ENCODE data around the gene CAMP. TPM values are rescaled to one million over a fixed set of nuclear protein-coding genes. Genes with fewer than 3 reads are reported as not detected.

Gene CAMP, protein sequence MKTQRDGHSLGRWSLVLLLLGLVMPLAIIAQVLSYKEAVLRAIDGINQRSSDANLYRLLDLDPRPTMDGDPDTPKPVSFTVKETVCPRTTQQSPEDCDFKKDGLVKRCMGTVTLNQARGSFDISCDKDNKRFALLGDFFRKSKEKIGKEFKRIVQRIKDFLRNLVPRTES
- total RNA-seq, result not detected
- not detected for polyA plus RNA-seq

DNA sequence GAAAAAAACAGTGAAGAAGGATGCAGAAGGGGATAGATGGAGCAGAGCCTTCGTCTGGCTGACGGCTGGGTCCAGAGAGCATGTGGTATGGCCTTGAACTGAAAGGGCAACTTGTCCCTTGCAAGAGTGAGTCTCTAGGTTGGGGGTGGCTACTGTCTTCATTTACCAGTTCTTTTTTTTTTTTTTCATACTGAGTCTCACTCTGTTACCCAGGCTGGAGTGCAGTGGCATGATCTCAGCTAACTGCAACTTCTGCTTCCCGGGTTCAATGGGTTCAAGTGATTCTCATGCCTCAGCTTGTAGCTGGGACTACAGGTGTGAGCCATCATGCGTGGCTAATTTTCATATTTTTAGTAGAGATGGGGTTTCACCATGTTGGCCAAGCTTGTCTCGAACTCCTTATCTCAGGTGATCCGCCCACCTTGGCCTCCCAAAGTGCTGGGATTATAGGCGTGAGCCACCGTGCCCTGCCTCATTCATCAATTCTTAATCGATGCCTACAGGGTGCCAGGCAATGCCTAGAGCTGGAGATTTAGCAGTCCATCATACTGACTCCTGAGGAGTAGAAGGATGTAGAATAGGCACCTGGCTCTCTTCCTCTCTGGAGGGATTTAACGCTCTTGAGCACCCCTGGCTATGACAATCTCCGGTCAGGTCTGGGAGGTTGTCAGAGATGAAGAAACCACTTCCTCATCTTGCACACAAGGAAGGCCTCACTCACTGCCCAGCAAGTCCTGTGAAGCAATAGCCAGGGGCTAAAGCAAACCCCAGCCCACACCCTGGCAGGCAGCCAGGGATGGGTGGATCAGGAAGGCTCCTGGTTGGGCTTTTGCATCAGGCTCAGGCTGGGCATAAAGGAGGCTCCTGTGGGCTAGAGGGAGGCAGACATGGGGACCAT, at the start of gene CAMP:
Gene CAMP (plus strand): TSS at position 880 of the 898 bp plus-strand sequence. CDS start 17 bp downstream, at position 897.
- POLR2A ChIA-PET, result no interaction called here
- Mint-ChIP-seq H3K27me3 (peaks cover 7 to 11% of the 10 kb centered on the region in 2 donors), H3K36me3 (no peaks in the 10 kb centered on the region), H3K4me1 (peaks cover 5 to 10% (median 9%) of the 10 kb centered on the region in 3 donors), H3K9me3 (no peaks in the 10 kb centered on the region), H3K27ac (peak within 1 kb of the TSS in 2 of 8 donors; percentile 3 to 81), H3K4me3 (peak within 1 kb of the TSS in 1 of 7 donors; percentile 61)
- Histone ChIP-seq H3K36me3 (ENCODE audit: insufficient read depth, low read length) (no peaks in the 10 kb centered on the region), H3K27me3 (ENCODE audit: insufficient read depth, low read length, poor library complexity, severe bottlenecking) (no peaks in the 10 kb centered on the region), H3K4me1 (ENCODE audit: insufficient read depth, low read length) (no peaks in the 10 kb centered on the region), H3K4me3 (ENCODE audit: low read length) (no peak within 1 kb of the TSS), H3K9me3 (ENCODE audit: low read length) (no peaks in the 10 kb centered on the region), H3K27ac (ENCODE audit: low read depth, low read length) (no peak within 1 kb of the TSS)
- CTCF ChIA-PET, result interaction anchor here (0.9 kb wide), 1 partner anchor 18 kb away, joined by 3 read pairs; the partner anchor contains the start of gene ZNF589
- no peak for DNase-seq

DNA sequence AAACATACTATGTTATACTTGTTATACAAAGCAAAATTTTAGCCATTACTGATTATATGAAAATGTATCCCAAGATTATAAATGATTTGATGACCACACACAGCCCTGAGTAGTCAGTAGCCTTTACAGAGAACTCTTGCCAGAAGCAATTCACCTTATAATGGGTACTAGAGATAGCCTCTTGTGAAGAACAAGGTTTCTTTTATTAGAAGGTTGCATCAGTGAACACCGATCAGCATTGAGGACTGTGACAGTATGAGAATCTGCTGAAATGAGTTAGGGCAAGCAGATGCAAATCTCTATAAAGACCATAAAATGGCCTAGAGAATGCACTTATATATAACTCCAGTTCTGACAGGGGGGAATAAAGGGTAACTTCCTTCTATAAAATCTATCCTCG, 45.2 kb upstream of the CAMP start:
- ChIA-PET POLR2A (interaction anchor here (0.7 kb wide), 1 partner anchor 956 kb away, joined by 3 read pairs; no protein-coding TSS in a partner anchor), CTCF (interaction anchor here (0.8 kb wide), 1 partner anchor 10 kb away, joined by 3 read pairs; no protein-coding TSS in a partner anchor)
- no peak for DNase-seq
- no peaks in the 10 kb centered on the region for H3K36me3 ChIP-seq (ENCODE audit: insufficient read depth, low read length)
- H3K27me3 ChIP-seq (ENCODE audit: insufficient read depth, low read length, poor library complexity, severe bottlenecking), result no peaks in the 10 kb centered on the region
- H3K27ac Mint-ChIP-seq, result no peak overlapping the region
- no peaks in the 10 kb centered on the region for H3K4me1 Mint-ChIP-seq
- no peaks in the 10 kb centered on the region for H3K9me3 ChIP-seq (ENCODE audit: low read length)
- H3K36me3 Mint-ChIP-seq, result no peaks in the 10 kb centered on the region
- H3K4me3 ChIP-seq (ENCODE audit: low read length), result no peak overlapping the region
- H3K27ac ChIP-seq (ENCODE audit: low read depth, low read length), result no peak overlapping the region
- peaks cover 0 to 12% of the 10 kb centered on the region in 2 donors for H3K27me3 Mint-ChIP-seq
- H3K4me1 ChIP-seq (ENCODE audit: insufficient read depth, low read length), result no peaks in the 10 kb centered on the region
- no peak overlapping the region for H3K4me3 Mint-ChIP-seq
- H3K9me3 Mint-ChIP-seq, result no peaks in the 10 kb centered on the region

DNA sequence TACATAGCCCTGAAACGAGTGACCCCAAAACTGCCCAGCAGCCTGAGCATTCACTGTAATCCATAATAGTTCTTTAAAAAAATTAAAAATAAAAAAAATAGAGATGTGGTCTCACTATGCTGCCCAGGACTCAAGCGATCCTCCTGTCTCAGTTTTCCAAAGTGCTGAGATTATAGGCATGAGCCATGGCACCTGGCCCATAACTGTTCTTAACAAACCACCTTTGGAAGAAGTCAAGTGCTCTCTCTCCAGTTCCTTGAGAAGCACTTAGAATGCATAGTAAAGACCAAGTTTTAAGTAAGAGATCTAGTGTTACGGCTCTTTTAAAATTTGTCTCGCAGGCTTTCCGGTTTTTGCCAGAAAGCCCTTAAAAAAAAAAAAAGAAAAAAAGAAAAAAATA, 43.3 kb upstream of the CAMP start:
- Histone ChIP-seq H3K27me3 (ENCODE audit: insufficient read depth, low read length, poor library complexity, severe bottlenecking) (no peaks in the 10 kb centered on the region), H3K4me3 (ENCODE audit: low read length) (no peak overlapping the region), H3K36me3 (ENCODE audit: insufficient read depth, low read length) (no peaks in the 10 kb centered on the region), H3K9me3 (ENCODE audit: low read length) (no peaks in the 10 kb centered on the region), H3K4me1 (ENCODE audit: insufficient read depth, low read length) (no peaks in the 10 kb centered on the region), H3K27ac (ENCODE audit: low read depth, low read length) (no peak overlapping the region)
- no peaks in the 10 kb centered on the region for H3K4me1 Mint-ChIP-seq
- no peak for DNase-seq
- H3K4me3 Mint-ChIP-seq, result no peak overlapping the region
- H3K9me3 Mint-ChIP-seq, result no peaks in the 10 kb centered on the region
- peaks cover 1 to 16% of the 10 kb centered on the region in 2 donors for H3K27me3 Mint-ChIP-seq
- ChIA-PET POLR2A (no interaction called here), CTCF (no interaction called here)
- H3K27ac Mint-ChIP-seq, result no peak overlapping the region
- no peaks in the 10 kb centered on the region for H3K36me3 Mint-ChIP-seq

DNA sequence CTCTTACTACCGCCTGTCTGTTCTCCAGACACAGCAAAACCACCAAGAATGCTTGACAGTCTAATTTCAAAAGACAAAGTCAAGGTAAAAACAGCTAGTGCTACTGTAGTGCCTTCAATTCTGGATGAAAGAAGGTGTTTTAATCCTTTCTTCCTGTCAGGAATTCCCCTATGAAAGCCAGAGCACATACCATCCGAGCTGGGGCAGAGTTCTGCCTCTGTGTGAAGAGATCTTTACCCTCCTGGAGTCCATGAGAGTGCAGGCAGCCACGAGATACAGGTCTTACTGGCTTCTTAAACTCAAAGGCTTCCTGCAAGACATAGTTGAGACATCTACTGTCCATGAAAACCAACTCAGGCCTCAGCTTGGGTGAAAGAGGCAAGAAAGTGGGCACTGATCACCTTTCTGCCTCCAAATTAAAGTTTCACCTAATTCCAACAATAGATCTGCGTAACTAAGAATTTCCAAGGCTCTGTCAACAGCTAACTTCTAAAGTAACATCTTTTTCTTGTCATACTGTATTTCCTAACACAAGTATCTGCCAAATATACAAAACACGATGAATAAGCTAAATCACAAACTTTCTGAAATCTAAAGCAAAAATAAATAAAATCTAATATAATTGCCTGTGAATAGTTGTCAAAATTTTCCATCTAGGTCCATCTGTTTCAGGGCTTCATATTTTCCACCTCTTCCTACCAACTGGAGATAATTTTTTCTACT, 42.6 kb upstream of the CAMP start:
- Histone ChIP-seq H3K27ac (ENCODE audit: low read depth, low read length) (no peak overlapping the region), H3K4me3 (ENCODE audit: low read length) (no peak overlapping the region), H3K36me3 (ENCODE audit: insufficient read depth, low read length) (no peaks in the 10 kb centered on the region), H3K4me1 (ENCODE audit: insufficient read depth, low read length) (no peaks in the 10 kb centered on the region), H3K9me3 (ENCODE audit: low read length) (no peaks in the 10 kb centered on the region), H3K27me3 (ENCODE audit: insufficient read depth, low read length, poor library complexity, severe bottlenecking) (no peaks in the 10 kb centered on the region)
- no peak for DNase-seq
- no peaks in the 10 kb centered on the region for H3K4me1 Mint-ChIP-seq
- POLR2A ChIA-PET, result no interaction called here
- no peak overlapping the region for H3K27ac Mint-ChIP-seq
- H3K27me3 Mint-ChIP-seq, result peaks cover 3 to 20% of the 10 kb centered on the region in 2 donors
- H3K36me3 Mint-ChIP-seq, result no peaks in the 10 kb centered on the region
- H3K9me3 Mint-ChIP-seq, result no peaks in the 10 kb centered on the region
- H3K4me3 Mint-ChIP-seq, result no peak overlapping the region
- CTCF ChIA-PET, result no interaction called here

DNA sequence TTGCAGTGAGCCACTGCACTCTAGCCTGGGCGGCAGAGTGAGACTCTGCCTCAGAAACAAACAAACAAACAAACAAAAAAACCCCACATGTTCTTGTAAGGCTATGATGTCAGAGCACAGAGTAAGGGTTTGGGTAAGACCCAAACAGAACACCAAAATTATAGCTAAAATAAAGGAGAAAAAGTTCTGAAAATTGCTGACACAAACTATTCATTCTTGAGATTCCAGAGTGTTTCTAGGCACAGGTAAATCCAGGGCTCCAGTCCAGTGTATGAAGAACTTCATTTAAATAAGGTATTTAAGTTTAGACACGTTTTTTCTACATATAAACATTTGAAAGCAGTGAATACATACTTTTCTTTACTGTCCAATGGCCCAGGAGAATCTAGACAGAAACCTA, 39.0 kb upstream of the CAMP start:
- Histone ChIP-seq H3K9me3 (ENCODE audit: low read length) (no peaks in the 10 kb centered on the region), H3K36me3 (ENCODE audit: insufficient read depth, low read length) (no peaks in the 10 kb centered on the region), H3K4me1 (ENCODE audit: insufficient read depth, low read length) (peaks cover 15% of the 10 kb centered on the region), H3K27ac (ENCODE audit: low read depth, low read length) (no peak overlapping the region), H3K4me3 (ENCODE audit: low read length) (no peak overlapping the region), H3K27me3 (ENCODE audit: insufficient read depth, low read length, poor library complexity, severe bottlenecking) (peaks cover 9% of the 10 kb centered on the region)
- peaks cover 0 to 2% (median 0%) of the 10 kb centered on the region in 5 donors for H3K9me3 Mint-ChIP-seq
- no peak overlapping the region for H3K27ac Mint-ChIP-seq
- no peak for DNase-seq
- peaks cover 6 to 34% of the 10 kb centered on the region in 2 donors for H3K27me3 Mint-ChIP-seq
- peak overlapping the region in 1 of 7 donors; percentile 35 for H3K4me3 Mint-ChIP-seq
- H3K4me1 Mint-ChIP-seq, result peaks cover 14 to 19% (median 14%) of the 10 kb centered on the region in 3 donors
- peaks cover 0 to 4% (median 0%) of the 10 kb centered on the region in 3 donors for H3K36me3 Mint-ChIP-seq
- ChIA-PET POLR2A (no interaction called here), CTCF (no interaction called here)

DNA sequence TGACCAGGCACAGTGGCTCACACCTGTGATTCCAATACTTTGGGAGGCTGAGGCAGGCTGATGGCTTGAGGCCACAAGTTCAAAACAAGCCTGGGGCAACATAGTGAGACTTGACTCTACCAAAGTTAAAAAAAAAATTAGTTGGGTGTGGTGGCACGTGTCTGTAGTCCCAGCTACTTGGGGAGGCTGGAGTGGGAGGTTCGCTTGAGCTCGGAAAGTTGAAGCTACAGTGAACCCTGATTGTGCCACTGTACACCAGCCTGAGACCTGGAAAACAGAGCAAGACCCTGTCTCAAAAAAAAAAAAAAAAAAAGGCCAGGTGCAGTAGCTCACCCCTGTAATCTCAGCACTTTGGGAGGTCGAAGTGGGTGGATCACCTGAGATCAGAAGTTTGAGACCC, 38.2 kb upstream of the CAMP start:
- no peak overlapping the region for H3K4me3 ChIP-seq (ENCODE audit: low read length)
- ChIA-PET CTCF (no interaction called here), POLR2A (no interaction called here)
- Mint-ChIP-seq H3K36me3 (peaks cover 0 to 4% (median 0%) of the 10 kb centered on the region in 3 donors), H3K27me3 (peaks cover 6 to 34% of the 10 kb centered on the region in 2 donors), H3K9me3 (peaks cover 0 to 2% (median 0%) of the 10 kb centered on the region in 5 donors), H3K4me3 (peak overlapping the region in 1 of 7 donors; percentile 30), H3K27ac (peak overlapping the region in 1 of 8 donors; percentile 29), H3K4me1 (peaks cover 14 to 19% (median 14%) of the 10 kb centered on the region in 3 donors)
- no peaks in the 10 kb centered on the region for H3K9me3 ChIP-seq (ENCODE audit: low read length)
- H3K27me3 ChIP-seq (ENCODE audit: insufficient read depth, low read length, poor library complexity, severe bottlenecking), result peaks cover 9% of the 10 kb centered on the region
- H3K4me1 ChIP-seq (ENCODE audit: insufficient read depth, low read length), result peaks cover 15% of the 10 kb centered on the region
- H3K36me3 ChIP-seq (ENCODE audit: insufficient read depth, low read length), result no peaks in the 10 kb centered on the region
- H3K27ac ChIP-seq (ENCODE audit: low read depth, low read length), result no peak overlapping the region
- DNase-seq, result no peak

DNA sequence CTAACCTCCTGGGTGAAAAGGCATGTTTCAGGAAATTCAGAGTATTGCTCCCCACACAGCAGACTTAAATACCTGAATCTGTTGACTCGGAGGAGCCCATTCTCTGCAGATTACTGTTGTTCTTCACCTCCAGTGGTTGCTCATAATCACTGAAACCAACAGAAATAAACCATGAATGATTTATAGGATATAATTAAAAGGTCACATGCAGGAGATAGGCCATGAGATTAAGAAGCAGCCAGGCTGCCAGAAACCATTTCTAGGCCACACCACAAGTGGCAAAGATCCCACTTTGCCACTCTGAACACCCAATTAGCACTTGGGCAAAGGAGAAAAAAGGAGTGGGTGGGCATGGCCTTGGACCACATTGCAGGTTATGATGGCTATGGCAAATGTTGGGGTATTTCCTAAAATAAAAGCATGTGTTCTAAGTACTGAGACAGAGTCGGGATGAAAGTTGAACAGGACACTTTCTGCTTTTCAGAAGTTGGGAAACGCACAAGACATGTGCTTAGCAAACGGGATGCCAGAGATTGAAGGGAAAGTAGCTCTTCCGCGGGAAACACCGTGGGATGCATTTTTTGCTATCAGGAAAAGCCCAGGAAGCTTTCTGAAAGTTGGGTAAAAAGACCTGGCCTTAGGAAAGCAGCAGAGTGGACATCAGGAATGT, 36.5 kb upstream of the CAMP start:
- Mint-ChIP-seq H3K36me3 (peaks cover 0 to 4% (median 0%) of the 10 kb centered on the region in 3 donors), H3K4me1 (peaks cover 14 to 19% (median 14%) of the 10 kb centered on the region in 3 donors), H3K4me3 (peak overlapping the region; percentile 81 to 88 (median 85)), H3K27me3 (peaks cover 6 to 30% of the 10 kb centered on the region in 2 donors), H3K27ac (peak overlapping the region in 2 of 8 donors; percentile 18 to 27), H3K9me3 (peaks cover 0 to 2% (median 0%) of the 10 kb centered on the region in 5 donors)
- no peak overlapping the region for H3K27ac ChIP-seq (ENCODE audit: low read depth, low read length)
- H3K36me3 ChIP-seq (ENCODE audit: insufficient read depth, low read length), result no peaks in the 10 kb centered on the region
- POLR2A ChIA-PET, result no interaction called here
- no peaks in the 10 kb centered on the region for H3K9me3 ChIP-seq (ENCODE audit: low read length)
- DNase-seq, result no peak
- CTCF ChIA-PET, result no interaction called here
- H3K4me1 ChIP-seq (ENCODE audit: insufficient read depth, low read length), result peaks cover 15% of the 10 kb centered on the region
- peaks cover 9% of the 10 kb centered on the region for H3K27me3 ChIP-seq (ENCODE audit: insufficient read depth, low read length, poor library complexity, severe bottlenecking)
- no peak overlapping the region for H3K4me3 ChIP-seq (ENCODE audit: low read length)
